Activated naive CD4-positive, alpha-beta T cell treated with anti-CD3 and anti-CD28 coated beads, Interleukin-2, amount 50 U/mL, for 24 hours (primary cell): ENCODE results near the gene GORAB.
A peak's percentile ranks its signal among the peaks of the same experiment; 100 is the strongest.

ENCODE experiments used
- H3K27ac Mint-ChIP-seq: one replicate; pipeline ENCODE4 v1.8.0; 2021; ENCODE audit warnings: mild to moderate bottlenecking, mixed read lengths
- H3K27me3 Mint-ChIP-seq: one replicate; pipeline ENCODE4 v1.8.0; 2021; ENCODE audit warnings: mixed read lengths
- H3K36me3 Mint-ChIP-seq: one replicate; pipeline ENCODE4 v1.8.0; 2021; ENCODE audit warnings: mixed read lengths
- H3K4me1 Mint-ChIP-seq: one replicate; pipeline ENCODE4 v1.8.0; 2021; ENCODE audit warnings: mixed read lengths
- H3K4me3 Mint-ChIP-seq: one replicate; pipeline ENCODE4 v1.8.0; 2021; ENCODE audit warnings: mild to moderate bottlenecking, mixed read lengths
- H3K9me3 Mint-ChIP-seq: one replicate; pipeline ENCODE4 v1.8.0; 2021; ENCODE audit warnings: mixed read lengths

Gene GORAB

DNA sequence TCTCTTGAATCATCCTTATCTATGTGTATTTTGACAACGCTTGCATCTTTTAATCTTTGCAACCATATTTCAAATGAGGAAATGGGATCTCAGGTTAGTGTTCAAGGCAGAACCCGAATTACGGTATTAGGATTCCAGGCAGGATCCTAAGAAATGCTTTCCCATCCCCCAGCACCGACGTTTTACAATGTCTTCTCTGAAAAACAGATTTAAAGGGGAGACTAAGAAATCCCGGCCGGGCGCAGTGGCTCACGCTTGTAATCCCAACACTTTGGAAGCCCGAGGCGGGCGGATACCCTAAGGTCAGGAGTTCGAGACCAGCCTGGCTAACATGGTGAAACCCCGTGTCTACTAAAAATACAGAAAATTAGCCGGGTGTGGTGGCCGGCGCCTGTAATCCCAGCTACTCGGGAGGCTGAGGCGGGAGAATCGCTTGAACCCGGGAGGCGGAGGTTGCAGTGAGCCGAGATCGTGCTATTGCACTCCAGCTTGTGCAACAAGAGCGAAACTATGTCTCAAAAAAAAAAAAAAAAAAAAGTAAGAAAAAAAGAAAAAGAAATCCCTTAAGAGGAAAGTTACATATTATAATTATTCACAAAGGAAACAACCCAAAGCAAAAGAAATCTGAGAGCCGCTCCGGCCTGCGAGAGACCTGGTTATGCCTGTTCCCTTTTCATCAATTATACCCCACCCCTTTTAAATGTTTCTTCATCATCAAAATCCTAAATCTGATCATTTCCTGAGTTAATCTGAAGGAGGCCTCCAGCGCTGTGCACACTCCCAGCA, 801 bp upstream of the GORAB start:
- no peaks in the 10 kb centered on the region for H3K27me3 Mint-ChIP-seq

DNA sequence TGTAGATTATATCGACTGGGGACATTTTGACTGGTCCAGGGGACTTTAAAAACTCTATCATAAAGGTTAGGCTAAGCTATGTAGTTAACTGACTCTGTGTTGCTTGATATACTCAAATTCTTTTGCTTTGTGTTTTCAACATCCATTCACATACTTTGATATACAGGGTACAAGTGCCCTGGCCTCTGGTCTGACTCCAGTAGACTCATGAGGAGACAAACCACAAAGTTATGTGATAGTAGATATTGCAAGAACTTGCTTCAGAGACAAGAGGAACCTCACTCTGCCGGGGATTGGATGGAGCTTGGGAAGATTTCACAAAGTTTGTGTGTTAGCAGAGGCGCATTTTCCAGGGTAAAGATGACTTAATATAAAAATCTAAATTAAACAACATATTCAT, 1.3 kb downstream of the GORAB start:
- Mint-ChIP-seq H3K4me3 (no peak overlapping the region), H3K36me3 (peaks cover 8% of the 10 kb centered on the region), H3K4me1 (peaks cover 27% of the 10 kb centered on the region), H3K27ac (no peak overlapping the region), H3K27me3 (no peaks in the 10 kb centered on the region), H3K9me3 (no peaks in the 10 kb centered on the region)

More for the DNA sequence above, 801 bp upstream of the GORAB start:
- no peak overlapping the region for H3K27ac Mint-ChIP-seq
- no peaks in the 10 kb centered on the region for H3K9me3 Mint-ChIP-seq
- H3K4me1 Mint-ChIP-seq: peaks cover 16% of the 10 kb centered on the region
- H3K4me3 Mint-ChIP-seq: no peak overlapping the region
- peaks cover 2% of the 10 kb centered on the region for H3K36me3 Mint-ChIP-seq

DNA sequence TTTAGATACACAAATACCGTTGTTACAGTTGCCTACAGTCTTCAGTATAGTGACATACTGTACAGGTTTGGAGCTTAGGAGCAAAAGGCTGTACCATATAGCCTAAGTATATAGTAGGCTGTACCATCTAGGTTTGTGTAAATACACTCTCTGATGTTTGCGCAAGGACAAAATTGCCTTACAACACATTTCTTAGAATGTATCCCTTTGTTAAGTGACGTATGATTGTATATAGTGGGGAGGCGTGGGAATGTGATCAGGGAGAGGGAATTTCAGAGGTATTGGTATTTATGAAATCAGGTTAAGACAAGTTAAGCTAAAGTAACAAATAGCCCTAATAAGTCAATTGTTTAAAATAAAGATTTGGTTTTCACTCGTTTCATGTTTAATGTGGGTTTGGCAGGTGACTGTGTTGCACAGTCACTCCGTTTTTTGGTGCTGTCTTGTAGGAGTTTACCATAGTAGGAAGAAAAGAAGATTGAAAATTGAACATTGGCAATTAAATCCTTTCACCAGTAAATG, 2.7 kb downstream of the GORAB start:
- peaks cover 37% of the 10 kb centered on the region for H3K4me1 Mint-ChIP-seq
- peak overlapping the region; percentile 2 for H3K27ac Mint-ChIP-seq
- H3K36me3 Mint-ChIP-seq: peaks cover 11% of the 10 kb centered on the region
- no peak overlapping the region for H3K4me3 Mint-ChIP-seq
- H3K9me3 Mint-ChIP-seq: no peaks in the 10 kb centered on the region
- no peaks in the 10 kb centered on the region for H3K27me3 Mint-ChIP-seq

DNA sequence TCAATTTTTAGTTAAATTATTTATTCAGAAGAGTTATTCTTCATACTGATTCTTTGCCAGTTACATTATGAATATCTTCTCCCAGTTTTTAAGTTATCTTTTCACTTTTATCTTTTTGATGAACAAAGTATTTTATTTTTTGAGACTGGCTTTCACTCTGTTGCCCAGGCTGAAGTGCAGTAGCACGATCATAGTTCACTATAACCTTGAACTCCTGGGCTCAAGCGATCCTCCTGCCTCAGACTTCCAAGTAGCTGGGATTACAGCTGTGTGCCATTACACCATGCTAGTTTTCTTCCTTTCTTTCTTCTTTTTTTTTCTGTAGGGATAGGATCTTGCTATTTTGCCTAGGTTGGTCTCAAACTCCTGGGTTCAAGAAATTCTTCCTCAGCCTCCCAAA, 3.5 kb downstream of the GORAB start:
- H3K27me3 Mint-ChIP-seq: no peaks in the 10 kb centered on the region
- H3K36me3 Mint-ChIP-seq: peaks cover 17% of the 10 kb centered on the region
- H3K27ac Mint-ChIP-seq: no peak overlapping the region
- H3K4me3 Mint-ChIP-seq: no peak overlapping the region
- peaks cover 39% of the 10 kb centered on the region for H3K4me1 Mint-ChIP-seq
- no peaks in the 10 kb centered on the region for H3K9me3 Mint-ChIP-seq

DNA sequence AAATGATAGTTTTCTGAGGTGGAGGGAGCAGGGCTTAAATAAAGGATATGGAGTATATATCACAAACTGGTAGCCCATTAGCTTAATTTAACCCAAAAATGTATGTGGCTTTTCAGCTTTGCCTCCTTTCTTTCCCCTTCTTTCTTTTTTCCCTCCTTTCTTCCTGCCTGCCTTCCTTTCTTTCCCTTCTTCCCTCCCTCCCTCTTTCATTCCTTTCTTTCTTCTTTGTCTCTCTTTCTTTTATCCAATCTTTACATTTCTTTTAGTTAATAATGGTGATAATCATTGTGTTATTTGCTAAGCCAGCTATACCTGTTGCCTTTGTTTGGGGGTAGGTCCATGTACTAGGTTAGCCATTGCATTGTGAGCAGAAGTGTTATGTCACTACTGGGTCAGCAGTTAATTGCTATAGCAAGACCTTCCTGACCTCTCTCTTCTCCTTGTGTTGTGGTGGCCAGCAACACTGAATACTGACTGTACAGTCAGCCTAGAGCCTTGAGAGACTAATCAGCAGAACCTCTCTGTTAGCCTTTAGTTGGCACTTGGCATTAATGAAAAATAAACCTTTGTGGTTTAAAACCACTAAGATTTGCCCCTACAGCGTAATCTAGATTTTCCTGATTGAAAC, 5.1 kb downstream of the GORAB start:
- H3K36me3 Mint-ChIP-seq: peaks cover 26% of the 10 kb centered on the region
- no peaks in the 10 kb centered on the region for H3K9me3 Mint-ChIP-seq
- peaks cover 42% of the 10 kb centered on the region for H3K4me1 Mint-ChIP-seq
- H3K27me3 Mint-ChIP-seq: no peaks in the 10 kb centered on the region
- H3K4me3 Mint-ChIP-seq: no peak overlapping the region
- H3K27ac Mint-ChIP-seq: no peak overlapping the region

DNA sequence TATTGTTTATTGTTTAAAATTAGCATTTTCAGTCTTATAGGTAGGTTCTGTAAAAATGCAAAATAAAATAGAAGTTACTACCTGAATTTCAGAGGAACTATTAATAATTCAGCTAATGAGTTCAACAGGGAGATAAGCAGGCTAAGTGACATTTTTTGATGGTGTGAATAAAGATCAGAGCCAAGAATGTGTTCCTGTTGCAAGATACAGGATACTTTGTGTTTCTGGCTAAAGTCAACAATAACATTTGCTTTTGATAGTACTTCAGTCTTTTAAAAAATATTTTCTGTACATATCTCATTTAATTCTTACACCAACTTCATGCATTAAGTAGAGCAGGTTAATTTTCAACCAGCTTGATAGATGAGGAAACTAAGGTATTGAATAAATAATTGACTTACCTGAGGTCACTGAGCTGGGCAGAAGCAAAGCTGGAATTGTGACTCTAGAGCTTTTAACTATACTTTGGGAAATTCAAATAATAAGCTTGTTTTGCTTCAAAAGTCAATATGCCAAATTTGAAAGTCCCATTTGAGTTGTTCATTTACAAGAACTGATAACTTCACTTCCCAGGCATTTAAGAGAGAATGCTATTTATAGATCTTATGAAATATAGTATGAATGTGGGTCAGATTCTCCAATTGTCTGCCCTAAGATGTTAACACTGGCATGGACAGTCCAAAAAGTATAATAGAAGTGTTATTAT, 6.0 kb downstream of the GORAB start:
- H3K4me3 Mint-ChIP-seq: no peak overlapping the region
- no peaks in the 10 kb centered on the region for H3K9me3 Mint-ChIP-seq
- no peak overlapping the region for H3K27ac Mint-ChIP-seq
- peaks cover 28% of the 10 kb centered on the region for H3K36me3 Mint-ChIP-seq
- peaks cover 42% of the 10 kb centered on the region for H3K4me1 Mint-ChIP-seq
- H3K27me3 Mint-ChIP-seq: no peaks in the 10 kb centered on the region

DNA sequence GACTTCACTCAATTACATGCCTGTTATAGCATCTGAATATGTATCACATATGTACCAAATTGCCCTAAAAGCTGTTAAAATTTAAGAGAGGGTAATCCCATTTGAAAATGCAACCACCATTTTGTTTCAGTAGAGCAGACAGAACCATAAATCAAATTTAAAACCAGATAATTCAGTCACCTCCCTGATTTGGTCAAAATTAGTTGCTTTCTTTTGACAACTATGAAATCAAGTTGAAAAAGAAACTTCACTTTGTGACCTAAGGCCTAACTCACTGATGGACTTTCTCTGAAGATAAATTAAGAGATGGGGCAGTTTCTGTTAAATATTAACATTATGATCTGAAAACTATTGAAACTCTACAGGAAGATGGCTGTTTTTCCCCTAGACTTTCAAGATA, 6.7 kb downstream of the GORAB start:
- Mint-ChIP-seq H3K27ac (no peak overlapping the region), H3K4me3 (no peak overlapping the region), H3K4me1 (peaks cover 42% of the 10 kb centered on the region), H3K9me3 (no peaks in the 10 kb centered on the region), H3K27me3 (no peaks in the 10 kb centered on the region), H3K36me3 (peaks cover 33% of the 10 kb centered on the region)

DNA sequence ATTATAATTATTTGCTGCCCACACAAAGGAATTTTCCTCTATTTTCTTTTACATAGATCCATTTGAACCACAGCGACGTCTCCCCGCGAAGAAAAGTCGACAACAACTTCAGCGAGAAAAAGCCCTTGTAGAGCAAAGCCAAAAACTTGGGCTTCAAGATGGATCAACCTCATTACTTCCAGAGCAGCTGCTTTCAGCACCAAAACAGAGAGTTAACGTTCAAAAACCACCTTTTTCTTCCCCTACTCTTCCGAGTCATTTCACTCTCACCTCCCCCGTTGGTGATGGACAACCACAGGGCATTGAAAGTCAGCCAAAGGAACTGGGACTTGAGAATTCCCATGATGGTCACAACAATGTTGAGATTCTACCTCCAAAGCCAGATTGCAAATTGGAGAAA, 7.2 kb downstream of the GORAB start:
- H3K9me3 Mint-ChIP-seq: no peaks in the 10 kb centered on the region
- no peaks in the 10 kb centered on the region for H3K27me3 Mint-ChIP-seq
- peak overlapping the region; percentile 12 for H3K27ac Mint-ChIP-seq
- H3K4me3 Mint-ChIP-seq: no peak overlapping the region
- peaks cover 38% of the 10 kb centered on the region for H3K36me3 Mint-ChIP-seq
- peaks cover 42% of the 10 kb centered on the region for H3K4me1 Mint-ChIP-seq

DNA sequence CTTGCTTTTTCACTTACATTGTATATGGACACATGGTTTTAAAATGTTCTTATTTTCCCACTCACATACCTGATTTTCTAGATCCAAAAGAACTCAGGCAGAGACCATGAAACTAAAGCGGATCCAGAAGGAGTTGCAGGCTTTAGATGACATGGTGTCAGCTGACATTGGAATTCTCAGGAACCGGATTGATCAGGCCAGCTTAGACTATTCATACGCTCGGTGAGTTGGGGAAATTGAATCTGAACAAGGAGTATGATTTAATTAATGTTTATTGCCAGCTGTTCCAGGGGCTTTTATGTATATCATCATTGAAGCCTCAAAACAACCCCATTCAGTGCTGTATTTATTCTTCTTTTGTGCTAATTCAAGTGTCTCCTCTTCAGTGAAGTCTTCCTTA, 12.7 kb downstream of the GORAB start:
- no peaks in the 10 kb centered on the region for H3K9me3 Mint-ChIP-seq
- H3K4me1 Mint-ChIP-seq: peaks cover 17% of the 10 kb centered on the region
- H3K36me3 Mint-ChIP-seq: peaks cover 56% of the 10 kb centered on the region
- no peak overlapping the region for H3K4me3 Mint-ChIP-seq
- no peaks in the 10 kb centered on the region for H3K27me3 Mint-ChIP-seq
- no peak overlapping the region for H3K27ac Mint-ChIP-seq

DNA sequence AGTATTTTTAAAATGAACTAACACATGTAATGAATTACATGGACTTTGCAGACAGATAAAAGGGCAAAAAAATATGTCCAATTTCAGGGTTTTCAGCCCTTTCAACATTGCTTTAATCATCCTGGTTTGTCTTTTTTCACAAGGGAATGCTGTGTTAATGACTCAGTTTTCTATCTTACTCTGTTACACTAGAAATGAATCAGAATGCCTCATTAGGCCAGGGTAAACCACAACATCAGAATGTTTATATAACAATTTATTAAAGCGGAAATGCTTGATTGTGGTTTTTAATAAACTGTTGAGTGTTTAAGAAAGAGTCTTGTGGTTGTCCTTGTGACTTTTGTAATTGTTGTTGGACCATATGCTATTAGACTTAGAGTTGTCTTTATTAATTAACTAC, 13.5 kb downstream of the GORAB start:
- Mint-ChIP-seq H3K36me3 (peaks cover 52% of the 10 kb centered on the region), H3K4me3 (no peak overlapping the region), H3K27me3 (no peaks in the 10 kb centered on the region), H3K27ac (no peak overlapping the region), H3K4me1 (peaks cover 10% of the 10 kb centered on the region), H3K9me3 (no peaks in the 10 kb centered on the region)

DNA sequence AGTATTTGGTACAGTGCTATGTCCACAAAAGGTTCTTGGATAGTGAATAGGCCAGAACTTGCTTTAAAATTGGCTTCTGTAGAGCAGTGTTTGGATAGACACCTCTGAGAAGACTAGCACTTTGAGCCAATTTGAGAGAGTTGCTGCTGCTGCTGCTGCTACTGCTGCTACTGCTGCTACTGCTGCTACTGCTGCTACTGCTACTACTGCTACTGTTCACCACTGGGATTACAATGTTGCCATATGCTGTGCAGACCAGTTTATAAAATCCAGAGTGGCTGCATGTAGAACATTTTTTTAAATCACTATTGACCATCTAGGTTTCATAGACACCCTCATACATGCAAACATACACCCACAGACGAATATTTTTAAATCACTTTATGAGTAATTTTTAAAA, 15.3 kb downstream of the GORAB start:
- Mint-ChIP-seq H3K27me3 (no peaks in the 10 kb centered on the region), H3K36me3 (peaks cover 52% of the 10 kb centered on the region), H3K9me3 (no peaks in the 10 kb centered on the region), H3K4me1 (peaks cover 8% of the 10 kb centered on the region), H3K27ac (no peak overlapping the region), H3K4me3 (no peak overlapping the region)

DNA sequence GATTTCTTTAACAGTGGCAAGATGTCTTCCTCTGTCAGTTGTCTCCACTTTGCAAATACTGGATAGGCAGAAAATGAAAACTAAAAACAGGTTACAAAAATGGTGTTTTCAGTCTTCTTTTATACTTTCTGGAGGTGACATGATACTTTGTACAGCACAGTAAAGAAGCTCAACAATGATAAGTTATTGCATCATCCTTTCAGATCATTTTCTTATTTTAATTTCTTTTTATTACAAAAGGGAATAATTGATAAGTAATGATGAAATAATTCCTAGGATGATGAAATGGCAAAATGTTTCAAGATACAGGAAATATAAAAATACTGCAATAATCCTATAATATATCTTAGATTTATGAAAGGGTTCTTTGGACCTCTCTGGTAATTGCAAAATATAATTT, 16.5 kb downstream of the GORAB start:
- peaks cover 49% of the 10 kb centered on the region for H3K36me3 Mint-ChIP-seq
- peak overlapping the region; percentile 72 for H3K27ac Mint-ChIP-seq
- H3K9me3 Mint-ChIP-seq: no peaks in the 10 kb centered on the region
- peaks cover 8% of the 10 kb centered on the region for H3K4me1 Mint-ChIP-seq
- no peaks in the 10 kb centered on the region for H3K27me3 Mint-ChIP-seq
- no peak overlapping the region for H3K4me3 Mint-ChIP-seq

DNA sequence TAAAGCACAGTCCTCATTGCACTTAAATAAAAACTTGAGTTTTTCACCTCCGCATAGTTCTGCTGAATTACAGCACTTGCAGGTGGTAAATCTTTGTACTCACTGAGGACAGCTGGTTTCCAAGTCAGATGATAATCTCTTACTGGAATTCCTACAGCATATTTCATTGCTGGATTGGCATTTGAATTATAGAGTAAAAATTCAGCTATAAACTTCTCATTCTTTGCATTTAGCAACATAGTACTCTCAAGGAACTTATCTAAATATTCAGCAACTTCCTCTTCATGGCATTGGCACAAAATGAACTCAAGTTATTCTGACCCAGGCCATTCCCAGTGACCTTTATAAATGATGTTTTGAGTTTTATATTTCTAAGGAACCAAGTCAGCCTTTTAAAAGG, 23.4 kb downstream of the GORAB start:
- peaks cover 4% of the 10 kb centered on the region for H3K9me3 Mint-ChIP-seq
- H3K27me3 Mint-ChIP-seq: peaks cover 2% of the 10 kb centered on the region
- no peaks in the 10 kb centered on the region for H3K4me1 Mint-ChIP-seq
- peaks cover 20% of the 10 kb centered on the region for H3K36me3 Mint-ChIP-seq
- no peak overlapping the region for H3K27ac Mint-ChIP-seq
- no peak overlapping the region for H3K4me3 Mint-ChIP-seq

DNA sequence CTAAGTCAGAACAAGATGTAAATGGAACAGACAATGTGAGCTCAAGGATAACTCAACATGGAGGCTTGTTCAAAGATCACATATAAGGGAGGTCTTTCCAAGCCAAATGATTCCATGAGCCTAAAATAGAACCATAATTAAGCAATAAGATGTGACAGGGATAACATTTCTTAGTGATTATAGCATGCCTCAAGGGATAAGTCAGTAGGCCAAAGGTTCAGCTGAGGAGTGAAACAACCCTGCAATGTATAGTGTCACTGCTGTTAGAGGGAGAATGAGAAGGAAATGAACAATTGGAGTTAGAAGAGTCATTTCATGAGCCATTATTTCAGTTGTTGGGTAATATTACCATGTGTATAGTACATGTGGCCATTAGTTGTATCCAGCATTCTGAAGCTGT, 25.0 kb downstream of the GORAB start:
- peaks cover 13% of the 10 kb centered on the region for H3K36me3 Mint-ChIP-seq
- no peak overlapping the region for H3K4me3 Mint-ChIP-seq
- H3K4me1 Mint-ChIP-seq: no peaks in the 10 kb centered on the region
- H3K27ac Mint-ChIP-seq: no peak overlapping the region
- peaks cover 4% of the 10 kb centered on the region for H3K9me3 Mint-ChIP-seq
- peaks cover 2% of the 10 kb centered on the region for H3K27me3 Mint-ChIP-seq

DNA sequence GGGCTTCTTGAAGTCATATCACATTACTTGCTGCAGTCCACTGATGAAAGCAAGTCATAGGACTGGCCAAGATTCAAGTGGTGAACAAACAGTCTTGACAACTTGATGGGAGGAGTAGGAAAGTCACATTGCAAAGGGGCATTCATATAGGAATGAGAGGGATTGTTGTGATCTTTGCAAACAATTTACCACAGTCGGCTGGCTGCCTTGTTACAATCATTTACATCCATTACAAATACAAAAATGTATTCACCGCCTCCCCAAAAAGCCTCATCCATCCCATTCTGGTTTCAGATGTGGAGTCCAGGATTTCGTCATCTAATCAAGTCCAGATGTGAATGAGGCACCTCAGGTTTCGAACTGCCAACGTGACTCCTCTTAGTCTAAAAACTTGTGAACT, 26.8 kb downstream of the GORAB start:
- Mint-ChIP-seq H3K27me3 (peaks cover 2% of the 10 kb centered on the region), H3K4me3 (no peak overlapping the region), H3K36me3 (peaks cover 8% of the 10 kb centered on the region), H3K4me1 (peaks cover 15% of the 10 kb centered on the region), H3K9me3 (peaks cover 4% of the 10 kb centered on the region), H3K27ac (no peak overlapping the region)

DNA sequence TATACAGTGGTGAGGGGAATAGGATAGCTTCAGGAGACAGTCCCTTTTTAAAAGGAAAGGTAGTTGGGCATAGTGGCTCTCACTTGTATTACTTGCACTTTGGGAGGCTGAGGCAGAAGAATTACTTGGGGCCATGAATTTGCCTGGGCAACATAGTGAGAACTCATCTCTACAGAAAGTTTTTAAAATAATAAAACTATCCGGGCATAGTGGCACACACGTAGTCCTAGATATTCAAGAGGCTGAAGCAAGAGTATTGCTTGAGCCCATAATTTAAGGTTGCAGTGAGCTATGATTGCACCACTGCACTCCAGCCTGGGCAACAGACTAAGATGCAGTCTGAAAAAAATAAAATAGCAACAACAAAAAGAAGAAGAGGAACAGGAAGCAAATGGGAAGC, 27.2 kb downstream of the GORAB start:
- Mint-ChIP-seq H3K9me3 (peaks cover 4% of the 10 kb centered on the region), H3K27ac (no peak overlapping the region), H3K4me3 (no peak overlapping the region), H3K27me3 (peaks cover 2% of the 10 kb centered on the region), H3K36me3 (peaks cover 8% of the 10 kb centered on the region), H3K4me1 (peaks cover 15% of the 10 kb centered on the region)
